Measurements from ENCODE around the gene ANKRD11. TPM values are rescaled to one million over a fixed set of nuclear protein-coding genes. Genes with fewer than 3 reads are reported as not detected.
"Not testable (repeated sequence)": the region's sequence is repeated elsewhere in the genome, so short reads cannot be mapped to it uniquely, and the experiment has no call there.

Gene ANKRD11
- polyA plus RNA-seq, 1 donor from 2014 or later, result 32.5 TPM

DNA sequence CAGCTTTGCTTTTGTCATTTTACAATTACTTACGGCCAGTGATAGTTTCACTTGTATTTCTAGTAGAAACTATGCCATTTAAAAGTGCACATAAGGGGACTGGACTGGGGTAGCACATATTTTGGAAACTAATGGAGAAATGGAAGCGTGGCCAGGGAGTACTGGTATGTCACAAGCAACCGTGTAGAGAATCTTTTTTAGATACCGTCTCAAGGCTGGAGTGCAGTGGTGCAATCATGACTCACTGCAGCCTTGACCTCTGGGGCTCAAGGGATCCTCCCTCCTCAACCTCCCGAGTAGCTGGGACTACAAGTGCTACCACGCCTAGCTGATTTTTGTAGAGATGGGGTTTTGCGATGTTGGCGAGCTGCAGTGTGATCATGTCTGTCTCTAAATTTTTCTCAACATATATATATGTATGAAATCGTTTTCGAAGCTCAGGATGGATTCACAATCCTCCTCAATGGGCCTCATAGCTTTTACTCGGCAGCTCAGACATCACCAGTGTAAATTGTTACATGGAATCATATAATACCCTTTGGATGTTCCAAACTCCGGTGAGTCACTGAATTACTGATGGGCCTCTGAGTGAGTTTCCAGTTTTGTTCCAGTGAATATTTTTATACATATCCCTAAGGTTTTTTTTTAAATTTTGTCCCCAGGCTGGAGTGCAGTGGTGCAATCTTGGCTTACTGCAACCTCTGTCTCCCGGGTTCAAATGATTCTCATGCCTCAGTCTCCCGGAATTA, 221.2 kb downstream of the ANKRD11 start:
- no peak overlapping the region for H3K4me3 ChIP-seq (ENCODE audit: low read length)
- H3K27ac ChIP-seq (ENCODE audit: low read length), result no peak overlapping the region
- no peak overlapping the region for H3K9ac ChIP-seq (ENCODE audit: low read length)
- H4K20me1 ChIP-seq (ENCODE audit: insufficient read depth), result no peaks in the 10 kb centered on the region
- no peaks in the 10 kb centered on the region for H3K9me2 ChIP-seq (ENCODE audit: insufficient read depth, low read length)
- no peak overlapping the region for H2AFZ ChIP-seq (ENCODE audit: low read depth, low read length)
- TF ChIP-seq MXI1 (conservative IDR thresholded peaks at IDR 0.05; ENCODE audit: poor library complexity, severe bottlenecking), result no peak
- TF ChIP-seq EP300 (conservative IDR thresholded peaks at IDR 0.05; ENCODE audit: poor library complexity, severe bottlenecking), result no peak
- no peak for TF ChIP-seq SMC3 (conservative IDR thresholded peaks at IDR 0.05; ENCODE audit: poor library complexity)
- no peak for TF ChIP-seq EZH2 (IDR thresholded peaks at IDR 0.05; ENCODE audit: borderline replicate concordance, insufficient read depth, low read length, poor library complexity, severe bottlenecking)
- TF ChIP-seq CTCF (IDR thresholded peaks at IDR 0.05; ENCODE audit: poor library complexity, severe bottlenecking), result no peak
- TF ChIP-seq TAF1 (IDR thresholded peaks at IDR 0.05; ENCODE audit: low read depth), result no peak
- no peak for TF ChIP-seq RAD21 (conservative IDR thresholded peaks at IDR 0.05)
- TF ChIP-seq, protein P1, sequence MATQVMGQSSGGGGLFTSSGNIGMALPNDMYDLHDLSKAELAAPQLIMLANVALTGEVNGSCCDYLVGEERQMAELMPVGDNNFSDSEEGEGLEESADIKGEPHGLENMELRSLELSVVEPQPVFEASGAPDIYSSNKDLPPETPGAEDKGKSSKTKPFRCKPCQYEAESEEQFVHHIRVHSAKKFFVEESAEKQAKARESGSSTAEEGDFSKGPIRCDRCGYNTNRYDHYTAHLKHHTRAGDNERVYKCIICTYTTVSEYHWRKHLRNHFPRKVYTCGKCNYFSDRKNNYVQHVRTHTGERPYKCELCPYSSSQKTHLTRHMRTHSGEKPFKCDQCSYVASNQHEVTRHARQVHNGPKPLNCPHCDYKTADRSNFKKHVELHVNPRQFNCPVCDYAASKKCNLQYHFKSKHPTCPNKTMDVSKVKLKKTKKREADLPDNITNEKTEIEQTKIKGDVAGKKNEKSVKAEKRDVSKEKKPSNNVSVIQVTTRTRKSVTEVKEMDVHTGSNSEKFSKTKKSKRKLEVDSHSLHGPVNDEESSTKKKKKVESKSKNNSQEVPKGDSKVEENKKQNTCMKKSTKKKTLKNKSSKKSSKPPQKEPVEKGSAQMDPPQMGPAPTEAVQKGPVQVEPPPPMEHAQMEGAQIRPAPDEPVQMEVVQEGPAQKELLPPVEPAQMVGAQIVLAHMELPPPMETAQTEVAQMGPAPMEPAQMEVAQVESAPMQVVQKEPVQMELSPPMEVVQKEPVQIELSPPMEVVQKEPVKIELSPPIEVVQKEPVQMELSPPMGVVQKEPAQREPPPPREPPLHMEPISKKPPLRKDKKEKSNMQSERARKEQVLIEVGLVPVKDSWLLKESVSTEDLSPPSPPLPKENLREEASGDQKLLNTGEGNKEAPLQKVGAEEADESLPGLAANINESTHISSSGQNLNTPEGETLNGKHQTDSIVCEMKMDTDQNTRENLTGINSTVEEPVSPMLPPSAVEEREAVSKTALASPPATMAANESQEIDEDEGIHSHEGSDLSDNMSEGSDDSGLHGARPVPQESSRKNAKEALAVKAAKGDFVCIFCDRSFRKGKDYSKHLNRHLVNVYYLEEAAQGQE (IDR thresholded peaks at IDR 0.05; ENCODE audit: borderline replicate concordance), result no peak
- no peak for TF ChIP-seq POLR2AphosphoS5 (IDR thresholded peaks at IDR 0.05)
- no peak overlapping the region for H3K4me2 ChIP-seq (ENCODE audit: low read length)
- peaks cover 5% of the 10 kb centered on the region for H3K36me3 ChIP-seq (ENCODE audit: insufficient read depth, low read length)
- no peaks in the 10 kb centered on the region for H3K27me3 ChIP-seq (ENCODE audit: insufficient read depth, low read depth, low read length)
- no peaks in the 10 kb centered on the region for H3K79me2 ChIP-seq (replicated peaks; ENCODE audit: insufficient read depth, low read length)
- H3F3A ChIP-seq (ENCODE audit: insufficient read depth, low read length, poor library complexity, severe bottlenecking), result no peaks in the 10 kb centered on the region
- H3K9me3 ChIP-seq (ENCODE audit: low read length), result no peaks in the 10 kb centered on the region

- H3K9me3 ChIP-seq (ENCODE audit: low read length), result no peaks in the 10 kb centered on the region
- no peak overlapping the region for H3K27ac ChIP-seq (ENCODE audit: low read length)
- no peaks in the 10 kb centered on the region for H3K79me2 ChIP-seq (replicated peaks; ENCODE audit: insufficient read depth, low read length)
- peaks cover 5% of the 10 kb centered on the region for H3K36me3 ChIP-seq (ENCODE audit: insufficient read depth, low read length)
- H3K4me2 ChIP-seq (ENCODE audit: low read length), result no peak overlapping the region
- H3F3A ChIP-seq (ENCODE audit: insufficient read depth, low read length, poor library complexity, severe bottlenecking), result no peaks in the 10 kb centered on the region
- H3K4me3 ChIP-seq (ENCODE audit: low read length), result no peak overlapping the region
- no peaks in the 10 kb centered on the region for H4K20me1 ChIP-seq (ENCODE audit: insufficient read depth)
- H3K9me2 ChIP-seq (ENCODE audit: insufficient read depth, low read length), result no peaks in the 10 kb centered on the region
- H3K27me3 ChIP-seq (ENCODE audit: insufficient read depth, low read depth, low read length), result no peaks in the 10 kb centered on the region
- no peak for TF ChIP-seq CTCF (IDR thresholded peaks at IDR 0.05; ENCODE audit: poor library complexity, severe bottlenecking)
- TF ChIP-seq POLR2AphosphoS5 (IDR thresholded peaks at IDR 0.05), result no peak
- no peak for TF ChIP-seq RAD21 (conservative IDR thresholded peaks at IDR 0.05)
- no peak for TF ChIP-seq EZH2 (IDR thresholded peaks at IDR 0.05; ENCODE audit: borderline replicate concordance, insufficient read depth, low read length, poor library complexity, severe bottlenecking)
- TF ChIP-seq MXI1 (conservative IDR thresholded peaks at IDR 0.05; ENCODE audit: poor library complexity, severe bottlenecking), result no peak
- no peak for TF ChIP-seq TAF1 (IDR thresholded peaks at IDR 0.05; ENCODE audit: low read depth)
- TF ChIP-seq EP300 (conservative IDR thresholded peaks at IDR 0.05; ENCODE audit: poor library complexity, severe bottlenecking), result no peak
- TF ChIP-seq SMC3 (conservative IDR thresholded peaks at IDR 0.05; ENCODE audit: poor library complexity), result no peak
- TF ChIP-seq, protein P1 (IDR thresholded peaks at IDR 0.05; ENCODE audit: borderline replicate concordance), result no peak
- H3K9ac ChIP-seq (ENCODE audit: low read length), result no peak overlapping the region
- H2AFZ ChIP-seq (ENCODE audit: low read depth, low read length), result no peak overlapping the region
Observed at GRCh38 chr16:89268585-89268984, 221.8 kb downstream of the ANKRD11 start.

DNA sequence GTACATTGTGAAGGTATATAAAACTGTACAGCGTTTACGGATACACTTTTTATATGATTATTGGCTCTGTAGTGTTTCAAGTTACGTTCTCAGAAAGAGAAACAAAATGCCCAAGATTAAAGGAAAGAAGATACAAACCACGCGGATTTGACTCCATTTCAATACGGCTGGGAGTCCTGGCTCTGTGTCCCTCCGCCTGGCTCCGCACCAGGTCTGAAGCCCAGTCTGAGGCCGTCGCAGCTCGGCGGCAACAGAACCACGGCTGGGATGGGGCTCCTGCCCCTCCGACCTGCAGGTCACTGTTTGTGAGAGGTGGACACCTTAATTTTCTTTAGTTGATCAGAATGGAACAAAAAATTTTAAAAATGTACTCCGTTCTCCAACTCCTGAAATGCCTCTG, 222.6 kb downstream of the ANKRD11 start:
- H3K27me3 ChIP-seq (ENCODE audit: insufficient read depth, low read depth, low read length); H3K9ac ChIP-seq (ENCODE audit: low read length); H4K20me1 ChIP-seq (ENCODE audit: insufficient read depth); H3K9me2 ChIP-seq (ENCODE audit: insufficient read depth, low read length); H3K79me2 ChIP-seq (replicated peaks; ENCODE audit: insufficient read depth, low read length); H3K36me3 ChIP-seq (ENCODE audit: insufficient read depth, low read length); H2AFZ ChIP-seq (ENCODE audit: low read depth, low read length); H3K4me3 ChIP-seq (ENCODE audit: low read length); H3K27ac ChIP-seq (ENCODE audit: low read length); H3K9me3 ChIP-seq (ENCODE audit: low read length); H3F3A ChIP-seq (ENCODE audit: insufficient read depth, low read length, poor library complexity, severe bottlenecking); H3K4me2 ChIP-seq (ENCODE audit: low read length): not testable (repeated sequence)
